Measurements from ENCODE around the gene SPHKAP.
"Not testable (repeated sequence)": the region's sequence is repeated elsewhere in the genome, so short reads cannot be mapped to it uniquely, and the experiment has no call there.

The SPHKAP gene

GRCh38 chr2:228181098-228182019, at the start of gene SPHKAP:
SPHKAP (minus strand) TSS chr2:228181687; CDS start chr2:228181598, 89 bp downstream.
- DNase-seq: no peak

- no peak for DNase-seq
Observed at GRCh38 chr2:228227466-228227865, 46.0 kb upstream of the SPHKAP start.

GRCh38 chr2:228224410-228224809, 42.9 kb upstream of the SPHKAP start:
- no peak for DNase-seq

GRCh38 chr2:228218593-228218992, 37.1 kb upstream of the SPHKAP start:
- not testable (repeated sequence) for DNase-seq

GRCh38 chr2:228197504-228197903, 16.0 kb upstream of the SPHKAP start:
- no peak for DNase-seq

- DNase-seq: no peak
Observed at GRCh38 chr2:228180181-228181097, 1.0 kb downstream of the SPHKAP start.

- no peak for DNase-seq
Observed at GRCh38 chr2:228167290-228167689, 14.2 kb downstream of the SPHKAP start.

- DNase-seq: no peak
Observed at GRCh38 chr2:228164718-228165117, 16.8 kb downstream of the SPHKAP start.

GRCh38 chr2:228157841-228158240, 23.6 kb downstream of the SPHKAP start:
- DNase-seq: no peak

GRCh38 chr2:228144961-228145360, 36.5 kb downstream of the SPHKAP start:
- no peak for DNase-seq

GRCh38 chr2:228140934-228141528, 40.5 kb downstream of the SPHKAP start:
- DNase-seq: no peak

GRCh38 chr2:228136027-228136426, 45.5 kb downstream of the SPHKAP start:
- DNase-seq: no peak

GRCh38 chr2:228135300-228135699, 46.2 kb downstream of the SPHKAP start:
- DNase-seq: no peak

- DNase-seq: no peak
Observed at GRCh38 chr2:228131833-228132232, 49.7 kb downstream of the SPHKAP start.

GRCh38 chr2:228126401-228126800, 55.1 kb downstream of the SPHKAP start:
- no peak for DNase-seq

GRCh38 chr2:228118940-228119339, 62.5 kb downstream of the SPHKAP start:
- DNase-seq: no peak

GRCh38 chr2:228107846-228108245, 73.6 kb downstream of the SPHKAP start:
- no peak for DNase-seq

GRCh38 chr2:228105526-228106250, 75.8 kb downstream of the SPHKAP start:
- no peak for DNase-seq

- no peak for DNase-seq
Observed at GRCh38 chr2:228104215-228104614, 77.3 kb downstream of the SPHKAP start.

- no peak for DNase-seq
Observed at GRCh38 chr2:228103379-228103778, 78.1 kb downstream of the SPHKAP start.

GRCh38 chr2:228102949-228103348, 78.5 kb downstream of the SPHKAP start:
- no peak for DNase-seq

- no peak for DNase-seq
Observed at GRCh38 chr2:228094377-228094921, 87.0 kb downstream of the SPHKAP start.

Measured in activated CD4-positive, alpha-beta T cell treated with anti-CD3 and anti-CD28 coated beads, Interleukin-2, amount 50 U/mL, for 48 hours (primary cell).